D721Med (cell line): ENCODE measurements around the gene ADCY5.

Experiments
- DNase-seq: peaks from one replicate; pipeline ENCODE4 v3.0.0; 2011; ENCODE audit warnings: low spot score; ENCODE audit not compliant: insufficient read length
- FAIRE-seq: peaks from 2 replicates; lab custom pipeline; 2011; peaks lifted over from hg19 to GRCh38; lab: Jason Lieb, UNC
- TF ChIP-seq, protein P1 (sequence below): IDR thresholded peaks from 2 replicates; pipeline ENCODE4 v1.5.1; 2012; ENCODE audit warnings: mild to moderate bottlenecking, control low read depth; ENCODE audit not compliant: insufficient read depth; ENCODE audit errors: missing control alignments

ADCY5 gene

DNA sequence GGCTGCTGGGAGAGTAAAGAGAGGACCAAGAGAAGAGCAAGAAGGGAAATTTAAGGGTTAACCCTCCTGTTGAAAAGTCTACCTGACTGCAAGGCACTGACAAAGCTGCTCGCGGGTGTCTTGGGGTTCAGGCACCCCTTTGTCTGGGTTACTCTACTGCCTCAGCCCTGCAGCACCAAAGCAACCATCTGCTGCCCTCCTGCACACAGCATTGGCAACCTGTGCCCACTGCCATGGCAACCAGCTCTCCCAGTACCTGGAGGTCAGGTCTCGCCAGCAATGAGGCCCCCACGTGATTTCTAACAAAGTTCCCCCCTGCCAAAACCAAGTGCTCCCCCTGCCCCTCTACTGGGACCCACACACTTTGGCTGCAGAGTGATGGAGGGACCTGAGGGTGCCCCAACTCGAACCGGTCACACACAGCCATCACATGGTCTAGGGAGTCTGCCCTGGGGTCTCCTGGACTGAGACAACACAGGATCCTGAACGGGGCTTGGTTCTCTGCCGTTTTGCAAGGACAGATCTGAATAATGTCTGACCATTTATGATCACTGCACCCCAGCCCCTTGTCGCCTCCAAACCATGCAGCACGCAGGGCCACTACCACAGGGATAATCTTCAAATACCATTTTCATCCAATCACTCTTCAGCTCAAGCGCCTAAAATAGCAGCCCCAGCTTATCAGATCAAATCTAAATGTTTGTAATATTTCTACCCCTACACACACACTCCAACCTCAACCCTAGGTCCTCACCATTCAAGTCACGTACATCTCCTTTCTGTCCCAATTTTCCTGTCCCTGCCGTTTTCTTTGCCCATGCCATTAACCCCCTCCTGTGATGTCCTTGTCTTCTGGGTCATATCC lies 50.7 kb downstream of the ADCY5 start:
- no peak for DNase-seq
- TF ChIP-seq, protein P1, sequence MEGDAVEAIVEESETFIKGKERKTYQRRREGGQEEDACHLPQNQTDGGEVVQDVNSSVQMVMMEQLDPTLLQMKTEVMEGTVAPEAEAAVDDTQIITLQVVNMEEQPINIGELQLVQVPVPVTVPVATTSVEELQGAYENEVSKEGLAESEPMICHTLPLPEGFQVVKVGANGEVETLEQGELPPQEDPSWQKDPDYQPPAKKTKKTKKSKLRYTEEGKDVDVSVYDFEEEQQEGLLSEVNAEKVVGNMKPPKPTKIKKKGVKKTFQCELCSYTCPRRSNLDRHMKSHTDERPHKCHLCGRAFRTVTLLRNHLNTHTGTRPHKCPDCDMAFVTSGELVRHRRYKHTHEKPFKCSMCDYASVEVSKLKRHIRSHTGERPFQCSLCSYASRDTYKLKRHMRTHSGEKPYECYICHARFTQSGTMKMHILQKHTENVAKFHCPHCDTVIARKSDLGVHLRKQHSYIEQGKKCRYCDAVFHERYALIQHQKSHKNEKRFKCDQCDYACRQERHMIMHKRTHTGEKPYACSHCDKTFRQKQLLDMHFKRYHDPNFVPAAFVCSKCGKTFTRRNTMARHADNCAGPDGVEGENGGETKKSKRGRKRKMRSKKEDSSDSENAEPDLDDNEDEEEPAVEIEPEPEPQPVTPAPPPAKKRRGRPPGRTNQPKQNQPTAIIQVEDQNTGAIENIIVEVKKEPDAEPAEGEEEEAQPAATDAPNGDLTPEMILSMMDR = no peak
- no peak for FAIRE-seq

DNA sequence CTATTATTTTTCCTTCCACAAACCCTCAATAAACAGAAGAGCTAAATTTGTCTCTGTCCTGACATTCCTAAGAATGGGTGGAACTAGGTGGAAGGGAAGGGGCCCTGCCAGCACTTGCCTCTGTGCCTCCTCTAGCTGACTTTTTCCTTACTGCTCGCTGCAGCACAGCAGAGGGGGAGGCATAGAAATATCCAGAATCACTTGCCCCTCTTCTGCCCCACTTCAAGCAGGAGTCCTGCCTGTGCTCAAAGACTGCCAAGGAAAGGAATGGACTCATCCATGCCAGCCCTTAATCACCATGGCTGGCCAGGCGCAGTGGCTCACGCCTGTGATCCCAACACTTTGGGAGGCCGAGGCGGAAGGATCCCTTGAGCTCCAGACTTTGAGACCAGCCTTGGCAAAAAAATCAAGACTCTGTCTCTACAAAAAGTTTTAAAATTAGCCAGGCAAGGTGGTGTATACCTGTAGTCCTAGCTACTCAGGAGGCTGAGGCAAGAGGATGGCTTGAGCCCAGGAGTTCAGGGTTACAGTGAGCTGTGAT lies 51.8 kb downstream of the ADCY5 start:
- FAIRE-seq (no peak), DNase-seq (no peak)
- TF ChIP-seq, protein P1 = no peak

DNA sequence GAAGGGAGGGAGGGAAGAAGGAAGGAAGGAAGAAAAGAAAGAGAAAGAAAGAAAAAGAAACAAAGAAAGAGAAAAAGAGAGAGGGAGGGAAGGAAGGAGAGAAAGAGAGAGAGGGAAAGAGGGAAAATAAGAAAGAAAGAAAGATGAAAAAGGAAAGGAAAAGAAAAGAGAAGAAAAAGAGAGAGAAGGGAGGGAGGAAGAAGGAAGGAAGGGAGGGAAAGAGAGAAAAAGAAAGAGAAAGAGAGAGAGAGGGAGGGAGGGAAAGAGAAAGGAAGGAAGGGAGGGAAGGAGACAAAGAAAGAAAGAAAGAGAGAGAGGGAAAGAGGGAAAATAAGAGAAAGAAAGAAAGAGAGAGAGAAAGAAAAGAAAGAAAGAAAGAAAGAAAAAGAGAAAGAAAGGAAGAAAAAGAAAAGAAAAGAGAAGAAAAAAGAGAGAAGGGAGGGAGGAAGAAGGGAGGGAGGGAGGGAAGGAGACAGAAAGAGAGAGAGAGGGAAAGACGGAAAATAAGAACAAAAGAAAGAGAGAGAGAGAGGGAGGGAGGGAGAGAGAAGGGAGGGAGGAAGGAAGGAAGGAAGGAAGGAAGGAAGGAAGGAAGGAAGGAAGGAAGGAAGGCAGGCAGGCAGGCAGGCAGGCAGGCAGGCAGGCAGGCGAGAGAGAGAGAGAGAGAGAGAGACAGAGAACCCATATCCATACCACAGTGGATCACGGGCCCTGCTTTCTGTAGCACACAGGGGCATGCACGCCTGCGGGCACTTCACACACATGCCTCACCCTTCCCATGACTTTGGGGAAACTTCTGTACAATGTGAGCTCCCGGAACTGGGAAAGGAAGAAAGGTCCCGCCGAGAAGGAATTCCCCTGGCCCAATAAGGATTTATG lies 52.5 kb downstream of the ADCY5 start:
- TF ChIP-seq, protein P1 = no peak
- no peak for DNase-seq
- FAIRE-seq = no peak

DNA sequence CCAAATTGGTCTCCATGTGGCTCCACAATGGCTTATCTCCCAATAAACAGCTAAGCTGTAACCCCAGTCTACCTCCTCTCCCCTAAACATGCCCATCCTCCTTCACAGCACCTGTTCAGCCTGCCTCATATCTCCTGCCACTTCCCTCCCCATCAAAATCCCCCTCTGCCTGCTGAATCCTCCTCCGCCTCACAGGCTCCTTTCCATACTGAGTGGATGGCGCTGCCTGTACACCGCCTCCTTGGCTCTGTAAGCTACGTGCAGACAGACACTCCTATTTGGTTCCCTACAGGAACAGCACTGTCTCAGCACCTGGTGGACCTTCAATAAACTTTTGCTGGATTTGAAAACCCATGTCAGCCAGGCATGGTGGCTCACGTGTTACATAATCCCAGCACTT lies 53.7 kb downstream of the ADCY5 start:
- TF ChIP-seq, protein P1 = no peak
- DNase-seq (no peak), FAIRE-seq (no peak)

DNA sequence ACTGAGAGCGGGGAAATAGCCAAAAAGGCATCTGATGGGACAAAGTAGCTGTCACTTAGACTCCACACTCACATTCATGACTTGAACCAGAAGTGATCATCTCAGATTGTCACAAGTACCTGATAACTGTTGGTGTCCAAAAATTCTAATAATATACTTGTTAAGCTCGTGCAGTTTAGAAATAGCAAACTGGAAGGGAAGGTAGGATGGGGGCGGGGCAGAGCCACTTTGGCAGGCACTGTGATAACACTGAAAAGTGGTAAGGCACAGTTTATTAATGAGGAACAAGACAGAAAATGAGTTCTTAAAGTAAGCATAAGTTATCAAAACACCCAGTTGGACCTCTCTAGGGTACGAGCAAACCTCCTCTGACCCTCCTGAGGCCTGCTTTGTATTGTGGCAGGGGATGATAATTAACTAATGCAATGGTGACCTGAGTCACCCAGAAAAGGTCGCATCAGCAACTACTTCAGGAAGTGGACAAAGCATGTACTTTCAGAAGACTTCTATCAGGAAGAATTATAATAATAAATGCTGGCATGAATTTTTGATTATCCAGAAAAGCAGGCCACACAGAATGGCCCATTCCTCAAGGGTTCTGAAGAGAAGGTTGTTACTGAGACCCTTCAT lies 54.4 kb downstream of the ADCY5 start:
- FAIRE-seq = no peak
- DNase-seq = no peak
- TF ChIP-seq, protein P1 = no peak

DNA sequence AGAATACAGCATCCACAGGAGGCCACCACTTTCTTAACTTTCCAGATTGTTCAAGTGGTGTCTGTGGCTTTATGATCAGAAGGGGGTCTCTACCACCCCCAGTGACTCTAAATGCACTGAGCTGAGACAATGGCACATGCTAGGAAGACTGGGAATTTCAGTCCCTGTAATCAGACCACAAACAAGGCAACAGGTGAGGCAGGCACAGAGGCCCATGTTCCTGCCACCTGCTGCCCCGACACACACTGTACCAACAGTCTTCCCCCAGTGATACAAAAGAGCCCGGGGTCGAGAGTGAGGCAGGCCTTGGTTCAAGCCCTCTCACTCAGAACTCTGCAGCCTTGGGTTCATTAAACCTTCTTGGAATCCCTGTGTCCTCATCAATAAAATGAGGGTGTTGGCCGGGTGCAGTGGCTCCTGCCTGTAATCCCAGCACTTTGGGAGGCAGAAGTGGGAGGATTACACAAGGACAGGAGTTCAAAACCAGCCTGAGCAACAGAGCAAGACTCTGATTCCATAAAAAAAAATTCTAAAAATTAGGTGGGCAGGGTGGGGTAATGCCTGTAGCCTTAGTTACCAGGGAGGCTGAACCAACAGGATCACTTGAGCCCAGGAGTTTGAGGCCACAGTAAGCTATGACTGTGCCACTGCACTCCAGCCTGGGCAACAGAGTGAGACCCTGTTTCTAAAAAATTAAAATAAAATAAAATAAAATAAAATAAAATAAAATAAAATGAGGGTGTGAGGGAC lies 55.8 kb downstream of the ADCY5 start:
- TF ChIP-seq, protein P1 = no peak
- FAIRE-seq (no peak), DNase-seq (no peak)
